Type B pancreatic cell (in vitro differentiated cells): ENCODE measurements around the gene SCAMP1. TPM values are rescaled to one million over a fixed set of nuclear protein-coding genes. Genes with fewer than 3 reads are reported as not detected.

Experiments used
- DNase-seq: peaks from one replicate; pipeline ENCODE4 v3.0.0; 2021; ENCODE audit warnings: mixed read lengths; ENCODE audit not compliant: unreplicated experiment; ENCODE audit errors: extremely low spot score
- H3K27ac Mint-ChIP-seq: 2 replicates; pipeline ENCODE4 v1.8.0; 2021; ENCODE audit warnings: mild to moderate bottlenecking, mixed read lengths
- H3K27me3 Mint-ChIP-seq: 2 replicates; pipeline ENCODE4 v1.8.0; 2021; ENCODE audit warnings: mixed read lengths
- H3K36me3 Mint-ChIP-seq: 2 replicates; pipeline ENCODE4 v1.8.0; 2021; ENCODE audit warnings: mixed read lengths
- H3K4me1 Mint-ChIP-seq: one replicate; pipeline ENCODE4 v1.8.0; 2021; ENCODE audit warnings: mixed read lengths; ENCODE audit not compliant: unreplicated experiment
- H3K4me3 Mint-ChIP-seq: 2 replicates; pipeline ENCODE4 v1.8.0; 2021; ENCODE audit warnings: mild to moderate bottlenecking, mixed read lengths
- H3K9me3 Mint-ChIP-seq: 2 replicates; pipeline ENCODE4 v1.8.0; 2021; ENCODE audit warnings: mixed read lengths
- CTCF ChIP-seq: fragments of 200-600 bp; sonication (generic); conservative IDR thresholded peaks from 2 replicates; pipeline ENCODE4 v1.5.0; 2021; ENCODE audit warnings: antibody characterized with exemption, mild to moderate bottlenecking
- total RNA-seq: library from RNA; stranded (reverse); gene quantifications from 2 replicates; pipeline ENCODE4 v1.2.1, GENCODE V29; 2021; ENCODE audit warnings: low replicate concordance

Gene SCAMP1
- total RNA-seq, 1 donor from 2014 or later = 50.8 TPM

DNA sequence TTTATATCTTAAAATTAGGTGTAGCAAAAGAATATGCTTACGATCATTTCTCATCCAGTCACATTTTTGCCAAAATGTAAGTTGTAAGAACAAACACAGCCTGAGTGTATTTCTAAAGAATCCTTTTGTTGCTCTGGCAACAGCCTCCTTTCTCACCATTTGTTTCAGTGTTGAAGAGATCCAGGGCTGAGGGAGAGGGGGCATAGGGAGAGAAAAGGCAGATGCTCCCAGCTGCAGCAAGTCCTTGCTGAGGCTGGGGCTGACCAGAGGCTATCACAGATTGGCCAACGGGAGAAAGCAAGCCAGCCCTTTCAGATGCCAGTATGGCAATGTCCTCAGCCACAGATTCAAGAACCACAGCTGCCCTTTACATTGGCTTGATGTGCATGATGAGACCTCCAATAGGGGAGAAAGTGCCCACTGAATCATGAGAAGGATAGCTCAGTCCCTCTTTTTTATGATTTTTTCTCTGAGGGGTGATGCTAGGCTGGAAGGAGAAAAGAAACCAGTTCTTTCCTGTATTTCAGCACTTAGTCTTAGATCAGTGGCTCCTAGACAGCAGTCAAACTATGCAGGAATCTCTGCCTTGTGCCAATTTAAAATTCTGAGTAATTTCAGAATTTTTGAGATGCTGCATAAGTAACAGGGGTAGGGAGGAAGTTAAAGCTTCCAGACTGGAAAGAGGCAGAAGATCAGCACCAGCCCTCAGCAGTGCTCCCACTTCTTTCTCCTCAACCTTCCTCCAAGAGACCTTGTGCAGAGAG is 146.0 kb downstream of the SCAMP1 start:
- DNase-seq = no peak
- TF ChIP-seq CTCF = no peak
- H3K9me3 Mint-ChIP-seq = no peaks in the 10 kb centered on the region
- peak overlapping the region; percentile 47 for H3K27ac Mint-ChIP-seq
- peaks cover 81% of the 10 kb centered on the region for H3K4me1 Mint-ChIP-seq
- H3K36me3 Mint-ChIP-seq = peaks cover 4% of the 10 kb centered on the region
- H3K4me3 Mint-ChIP-seq = peak overlapping the region; percentile 44
- peaks cover 7% of the 10 kb centered on the region for H3K27me3 Mint-ChIP-seq

DNA sequence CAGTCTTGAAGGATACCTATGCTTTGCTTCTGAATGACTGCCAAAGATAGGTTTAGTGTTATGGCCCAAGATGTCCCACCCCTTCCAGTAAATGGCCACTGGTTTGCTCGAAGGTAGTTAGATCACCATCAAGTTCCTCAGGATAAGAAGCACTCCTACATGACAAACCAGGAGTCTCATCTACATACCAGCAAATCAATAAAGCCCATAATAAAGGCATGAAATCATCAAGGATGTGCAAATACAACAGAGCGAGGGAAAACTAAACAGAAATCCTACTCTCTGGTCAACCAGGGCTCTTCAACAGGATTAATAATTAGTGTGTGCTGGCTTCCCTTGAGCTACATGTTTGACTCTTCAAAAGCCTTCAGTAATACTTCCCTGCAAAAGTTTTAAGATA is 147.1 kb downstream of the SCAMP1 start:
- no peak overlapping the region for H3K4me3 Mint-ChIP-seq
- DNase-seq = no peak
- no peak for TF ChIP-seq CTCF
- peaks cover 4% of the 10 kb centered on the region for H3K36me3 Mint-ChIP-seq
- H3K4me1 Mint-ChIP-seq = peaks cover 70% of the 10 kb centered on the region
- H3K9me3 Mint-ChIP-seq = no peaks in the 10 kb centered on the region
- H3K27ac Mint-ChIP-seq = no peak overlapping the region
- H3K27me3 Mint-ChIP-seq = peaks cover 7% of the 10 kb centered on the region

- peaks cover 1% of the 10 kb centered on the region for H3K9me3 Mint-ChIP-seq
- peaks cover 5% of the 10 kb centered on the region for H3K36me3 Mint-ChIP-seq
- H3K4me3 Mint-ChIP-seq = peak overlapping the region; percentile 49
- no peak for TF ChIP-seq CTCF
- H3K27me3 Mint-ChIP-seq = peaks cover 7% of the 10 kb centered on the region
- no peak overlapping the region for H3K27ac Mint-ChIP-seq
- DNase-seq = no peak
- peaks cover 69% of the 10 kb centered on the region for H3K4me1 Mint-ChIP-seq
Measured at GRCh38 chr5:78508186-78508765, 147.9 kb downstream of the SCAMP1 start.

DNA sequence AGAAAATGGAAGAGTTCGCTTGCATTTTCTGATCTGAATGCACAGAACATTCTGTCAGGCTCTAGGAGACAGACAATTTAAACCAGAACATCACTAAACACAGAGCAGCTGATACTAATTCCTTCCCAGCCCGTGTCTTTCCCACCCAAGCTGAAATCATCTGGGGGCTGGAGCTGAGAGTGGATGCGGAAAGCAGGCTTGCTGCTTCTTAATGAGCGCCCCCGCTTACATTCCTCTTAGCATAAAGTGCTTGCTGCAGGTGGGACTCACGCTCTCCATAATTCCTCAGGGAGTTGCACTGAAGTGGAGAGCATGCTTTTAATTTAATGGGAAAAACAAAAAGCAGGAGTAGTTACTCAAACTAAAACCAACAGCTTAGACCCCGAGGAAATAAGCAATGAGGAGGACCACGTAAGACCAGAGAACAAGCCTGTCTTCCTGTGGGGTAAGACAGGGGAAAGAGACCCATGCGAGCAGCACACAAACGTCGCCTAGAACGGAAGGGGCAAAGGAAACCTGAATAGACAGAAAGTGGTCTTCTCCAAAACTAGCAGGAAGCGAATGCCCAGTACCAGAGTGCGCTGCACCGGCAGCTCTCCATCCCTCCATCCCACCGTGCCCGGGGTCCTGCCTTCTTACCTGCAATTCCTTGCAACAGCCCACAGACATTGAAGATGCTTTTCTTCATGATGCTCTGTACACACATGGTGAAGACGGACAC is 148.9 kb downstream of the SCAMP1 start:
- Mint-ChIP-seq H3K4me1 (peaks cover 67% of the 10 kb centered on the region), H3K27me3 (peaks cover 7% of the 10 kb centered on the region), H3K27ac (peak overlapping the region; percentile 43), H3K4me3 (peak overlapping the region; percentile 63), H3K36me3 (peaks cover 13% of the 10 kb centered on the region), H3K9me3 (peaks cover 7% of the 10 kb centered on the region)
- TF ChIP-seq CTCF = no peak
- DNase-seq = no peak

GRCh38 chr5:78509884-78510769 is 149.7 kb downstream of the SCAMP1 start:
- Mint-ChIP-seq H3K27ac (peak overlapping the region; percentile 6), H3K36me3 (peaks cover 19% of the 10 kb centered on the region), H3K27me3 (peaks cover 7% of the 10 kb centered on the region), H3K4me3 (peak overlapping the region; percentile 79), H3K9me3 (peaks cover 12% of the 10 kb centered on the region), H3K4me1 (peaks cover 64% of the 10 kb centered on the region)
- TF ChIP-seq CTCF = peak; percentile 33
- no peak for DNase-seq
